ENCODE data around the gene SLC2A13. TPM values are rescaled to one million over a fixed set of nuclear protein-coding genes. Genes with fewer than 3 reads are reported as not detected.

Gene SLC2A13
- total RNA-seq, 1 experiment from 2014 or later, result 7.0 TPM

GRCh38 chr12:39779768-39780340, 326.0 kb downstream of the SLC2A13 start:
- Mint-ChIP-seq H3K27me3 (ENCODE audit: low read depth) (no peaks in the 10 kb centered on the region), H3K4me3 (no peak overlapping the region), H3K36me3 (ENCODE audit: insufficient read depth in 1 of 3, low read depth in 3 of 3) (peaks cover 0 to 4% (median 3%) of the 10 kb centered on the region in 3 experiments; a peak in 4 of 7 replicates), H3K9me3 (0 out of 5 replicates have a peak, but pooled peaks cover 2 to 3% of the 10 kb centered on the region in 2 experiments), H3K4me1 (no peaks in the 10 kb centered on the region), H3K27ac (no peak overlapping the region)
- Histone ChIP-seq H3K14ac (ENCODE audit: insufficient read depth, low read length) (no peak overlapping the region), H2BK120ac (ENCODE audit: low read depth, low read length, poor library complexity, severe bottlenecking) (no peak overlapping the region), H3K23ac (ENCODE audit: insufficient read length, low read depth, low read length) (no peak overlapping the region), H3K56ac (ENCODE audit: insufficient read length, low read depth, low read length) (no peak overlapping the region), H3K4me1 (ENCODE audit: insufficient read depth, low read length) (no peaks in the 10 kb centered on the region), H4K8ac (replicated peaks; ENCODE audit: insufficient read length, low read depth, low read length) (no peak overlapping the region), H3T11ph (ENCODE audit: low read length) (no peak overlapping the region), H3K4me2 (ENCODE audit: insufficient read depth, insufficient read length, low read length) (no peak overlapping the region), H3K18ac (ENCODE audit: insufficient read length, low read depth, low read length) (no peak overlapping the region), H2BK12ac (ENCODE audit: insufficient read length, low read depth, low read length) (no peak overlapping the region), H4K20me1 (ENCODE audit: control insufficient read depth, insufficient read depth, insufficient read length) (no peaks in the 10 kb centered on the region), H3K23me2 (ENCODE audit: insufficient read length, low read depth, low read length, poor library complexity, severe bottlenecking) (no peaks in the 10 kb centered on the region), H4K91ac (ENCODE audit: insufficient read length, low read depth, low read length) (no peak overlapping the region), H2BK20ac (ENCODE audit: low read depth, low read length, poor library complexity, severe bottlenecking) (no peak overlapping the region), H3K79me1 (ENCODE audit: insufficient read depth, low read depth, low read length, poor library complexity, severe bottlenecking) (no peaks in the 10 kb centered on the region), H4K5ac (ENCODE audit: insufficient read length, low read depth, low read length) (no peak overlapping the region), H2BK15ac (ENCODE audit: low read depth, low read length) (no peak overlapping the region), H2AK5ac (ENCODE audit: insufficient read length, low read length) (no peak overlapping the region), H3K9ac (ENCODE audit: extremely low read depth, insufficient read length, low read length) (no peak overlapping the region), H3K79me2 (ENCODE audit: insufficient read depth, low read length) (no peaks in the 10 kb centered on the region), H3K27ac (ENCODE audit: insufficient read length, low read depth, low read length) (no peak overlapping the region), H3K9me3 (ENCODE audit: control insufficient read depth, low read depth, low read length) (no peaks in the 10 kb centered on the region), H3K4ac (ENCODE audit: low read depth, low read length) (no peak overlapping the region), H3K27me3 (ENCODE audit: insufficient read depth, low read length) (no peaks in the 10 kb centered on the region), H2BK5ac (ENCODE audit: insufficient read length, low read length) (no peak overlapping the region), H2AFZ (ENCODE audit: low read length) (no peak overlapping the region)
- 100% methylated on average over 1 of the region's 5 CpGs for WGBS (ENCODE audit: extremely low coverage, insufficient read length, low lambda C conversion rate)
- DNase-seq, result no peak
- no peak for TF ChIP-seq CTCF (conservative IDR thresholded peaks at IDR 0.05)
